T-helper 9 cell (primary cell): ENCODE data around the gene C4BPA.

ENCODE experiments used
- DNase-seq: peaks from one replicate; pipeline ENCODE4 v3.0.0-alpha.2; 2020
- total RNA-seq, 2 donors: gene quantifications; one replicate each; lab custom pipeline; 2026; lab: John Stamatoyannopoulos, UW

C4BPA gene
- total RNA-seq: 0 reads per million in 2 donors

GRCh38 chr1:207103892-207104373, at the start of gene C4BPA:
C4BPA (plus strand) TSS chr1:207104233; CDS start chr1:207113026, 8,793 bp downstream.
- DNase-seq: no peak

- no peak for DNase-seq
These were observed 49.5 kb upstream of the C4BPA start for GRCh38 chr1:207054491-207054890.

- no peak for DNase-seq
These were observed 48.5 kb upstream of the C4BPA start for GRCh38 chr1:207055386-207056001.

- DNase-seq: no peak
These were observed 47.4 kb upstream of the C4BPA start for GRCh38 chr1:207056673-207057072.

- no peak for DNase-seq
These were observed 45.8 kb upstream of the C4BPA start for GRCh38 chr1:207058252-207058651.

GRCh38 chr1:207058878-207059867, 44.9 kb upstream of the C4BPA start:
- DNase-seq: no peak

- no peak for DNase-seq
These were observed 44.2 kb upstream of the C4BPA start for GRCh38 chr1:207059881-207060280.

GRCh38 chr1:207060596-207060995, 43.4 kb upstream of the C4BPA start:
- no peak for DNase-seq

- DNase-seq: no peak
These were observed 42.0 kb upstream of the C4BPA start for GRCh38 chr1:207062058-207062457.

- DNase-seq: no peak
These were observed 41.0 kb upstream of the C4BPA start for GRCh38 chr1:207063014-207063413.

- no peak for DNase-seq
These were observed 39.5 kb upstream of the C4BPA start for GRCh38 chr1:207064561-207064960.

- DNase-seq: no peak
These were observed 36.8 kb upstream of the C4BPA start for GRCh38 chr1:207067185-207067584.

GRCh38 chr1:207067665-207068064, 36.4 kb upstream of the C4BPA start:
- DNase-seq: no peak

GRCh38 chr1:207069061-207069460, 35.0 kb upstream of the C4BPA start:
- no peak for DNase-seq

- no peak for DNase-seq
These were observed 34.1 kb upstream of the C4BPA start for GRCh38 chr1:207069858-207070506.

- no peak for DNase-seq
These were observed 33.2 kb upstream of the C4BPA start for GRCh38 chr1:207070811-207071210.

- no peak for DNase-seq
These were observed 32.6 kb upstream of the C4BPA start for GRCh38 chr1:207071426-207071825.

- DNase-seq: no peak
These were observed 31.8 kb upstream of the C4BPA start for GRCh38 chr1:207072233-207072632.

- no peak for DNase-seq
These were observed 29.9 kb upstream of the C4BPA start for GRCh38 chr1:207073906-207074820.

- no peak for DNase-seq
These were observed 27.7 kb upstream of the C4BPA start for GRCh38 chr1:207076181-207076955.

GRCh38 chr1:207077012-207077411, 27.0 kb upstream of the C4BPA start:
- DNase-seq: no peak
